HG02884 (cell line): ENCODE data around the gene LSM14B.
A peak's percentile ranks its signal among the peaks of the same experiment; 100 is the strongest.

Experiments
- ATAC-seq: cut with Tn5 transposase; IDR thresholded peaks from one replicate; pipeline ENCODE4 v1.9.1; 2021; ENCODE audit warnings: mild to moderate bottlenecking, moderate library complexity; ENCODE audit not compliant: unreplicated experiment

The LSM14B gene

DNA sequence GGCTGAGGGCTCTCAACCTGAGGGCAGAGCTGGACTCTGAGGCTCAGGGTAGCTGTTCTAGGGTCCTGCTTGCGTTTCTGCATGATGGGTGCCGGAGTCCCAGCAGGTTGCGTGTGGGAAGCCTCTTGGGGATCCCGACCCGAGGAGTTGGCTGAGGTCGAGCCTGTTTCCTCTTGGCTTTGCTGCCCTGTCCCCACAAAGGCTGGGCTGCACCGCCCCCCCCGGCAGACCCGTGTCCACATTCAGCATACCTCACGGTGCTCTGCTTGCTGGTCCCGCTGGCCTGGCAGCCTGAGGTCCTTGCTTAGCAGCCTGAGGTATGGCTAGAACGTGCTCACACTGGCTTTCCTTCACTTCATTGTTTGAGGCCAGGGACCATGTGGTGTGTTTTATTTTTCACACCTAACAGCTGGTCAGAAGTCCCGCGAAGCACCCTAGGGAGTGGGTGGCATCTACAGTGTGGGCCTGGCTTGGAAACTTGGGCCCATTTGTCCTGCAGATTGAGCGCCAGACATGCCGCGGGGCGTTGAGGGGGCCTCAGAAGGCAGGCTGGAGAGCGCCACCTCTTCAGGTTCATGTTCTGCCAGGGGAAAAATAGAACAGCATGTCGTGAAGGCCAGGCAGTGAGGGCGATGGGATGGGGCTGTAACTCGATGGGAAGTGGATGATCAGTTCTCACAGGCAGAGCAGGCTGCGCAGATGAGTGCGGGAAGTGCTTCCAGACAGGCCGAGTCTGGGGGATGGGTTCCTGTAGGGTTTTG lies 9.5 kb downstream of the LSM14B start:
- no peak for ATAC-seq

DNA sequence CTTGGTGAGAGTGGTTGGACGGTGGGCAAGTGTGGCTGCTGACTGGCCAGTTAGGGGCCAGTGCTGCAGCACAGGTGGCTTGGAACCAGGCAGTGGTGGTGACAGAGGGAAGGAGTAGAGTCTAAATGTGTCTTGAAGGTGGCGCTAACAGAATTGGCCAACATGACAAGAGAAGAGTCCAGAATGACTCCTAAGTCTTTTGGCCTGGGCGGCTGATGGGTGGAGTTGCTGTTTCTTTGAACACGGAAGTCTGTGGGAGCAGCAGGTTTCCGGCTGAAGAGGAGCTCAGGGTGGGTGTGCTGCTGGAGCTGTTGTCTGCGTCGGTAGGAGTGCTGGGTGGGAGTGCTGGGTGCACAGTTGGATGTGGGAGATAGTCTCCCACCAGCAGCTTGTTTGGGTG lies 10.1 kb downstream of the LSM14B start:
- ATAC-seq: no peak

DNA sequence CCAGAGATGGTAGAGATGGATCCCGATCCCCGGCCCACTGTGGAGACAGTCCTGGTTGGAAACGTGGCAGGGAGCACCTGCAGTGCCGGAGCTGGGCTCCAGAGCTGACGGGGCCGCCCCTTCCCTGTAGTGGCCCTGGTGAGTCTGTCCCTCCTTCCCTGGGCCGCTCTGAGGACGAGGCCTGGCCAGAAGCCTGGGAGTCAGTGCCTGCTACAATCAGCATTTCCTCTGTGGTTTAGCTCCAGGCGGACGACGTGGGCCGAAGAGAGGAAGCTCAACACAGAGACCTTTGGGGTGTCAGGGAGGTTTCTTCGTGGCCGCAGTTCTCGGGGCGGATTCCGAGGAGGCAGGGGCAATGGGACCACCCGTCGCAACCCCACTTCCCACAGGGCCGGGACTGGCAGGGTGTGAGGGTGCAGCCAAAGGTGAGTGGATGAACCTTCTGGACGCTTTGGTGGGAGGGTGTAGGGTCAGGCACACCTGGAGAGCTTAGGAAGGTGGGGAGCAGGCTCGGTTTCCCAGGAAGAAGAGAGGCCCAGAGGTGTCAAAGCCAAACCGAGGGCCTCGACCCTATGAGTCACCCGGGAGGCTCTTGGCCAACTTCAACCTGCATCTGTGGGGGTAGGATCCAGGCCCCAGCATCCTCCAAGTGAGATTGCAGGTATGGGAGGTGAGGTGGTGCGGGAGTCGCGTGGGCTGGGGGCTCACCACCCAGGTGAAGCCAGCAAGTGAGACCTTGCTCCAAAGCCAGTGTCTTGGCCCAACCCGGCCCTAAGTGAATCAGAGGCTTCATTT lies 11.0 kb downstream of the LSM14B start:
- no peak for ATAC-seq

DNA sequence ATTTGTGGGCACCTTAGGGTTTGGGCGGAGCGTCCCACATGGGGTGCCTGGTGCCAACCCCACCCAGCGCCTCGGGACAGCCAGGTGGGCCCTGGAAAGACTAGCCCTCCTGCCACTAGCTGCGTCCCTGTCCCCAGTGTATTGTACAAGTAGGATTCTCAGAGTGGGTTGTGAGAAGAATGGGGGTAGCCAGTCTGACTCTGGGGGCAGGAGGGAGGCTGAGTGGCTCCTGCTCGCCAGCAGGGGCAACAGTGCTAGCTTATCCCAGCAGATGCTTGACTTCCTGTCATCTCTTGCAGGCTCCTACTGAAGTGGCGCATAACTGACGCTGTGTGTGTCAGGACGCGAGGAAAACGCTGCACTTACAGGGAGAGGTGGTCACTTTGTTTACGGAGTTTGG lies 11.6 kb downstream of the LSM14B start:
- ATAC-seq: no peak

DNA sequence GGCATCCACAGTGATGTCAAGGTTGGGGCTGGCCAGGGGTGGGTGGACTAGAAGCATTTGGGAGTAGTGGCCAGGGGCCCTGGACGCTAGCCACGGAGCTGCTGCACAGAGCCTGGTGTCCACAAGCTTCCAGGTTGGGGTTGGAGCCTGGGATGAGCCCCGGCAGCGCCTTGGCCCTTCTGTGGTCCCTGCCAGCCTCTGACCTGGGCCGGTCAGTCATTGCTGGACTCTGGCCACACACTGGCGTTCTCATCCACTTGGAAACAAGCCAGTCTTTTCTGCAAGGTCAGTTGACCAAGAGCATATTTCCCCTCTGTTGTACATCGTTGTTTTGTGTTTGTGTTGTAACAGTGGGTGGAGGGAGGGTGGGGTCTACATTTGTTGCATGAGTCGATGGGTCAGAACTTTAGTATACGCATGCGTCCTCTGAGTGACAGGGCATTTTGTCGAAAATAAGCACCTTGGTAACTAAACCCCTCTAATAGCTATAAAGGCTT lies 12.5 kb downstream of the LSM14B start:
- ATAC-seq: no peak

DNA sequence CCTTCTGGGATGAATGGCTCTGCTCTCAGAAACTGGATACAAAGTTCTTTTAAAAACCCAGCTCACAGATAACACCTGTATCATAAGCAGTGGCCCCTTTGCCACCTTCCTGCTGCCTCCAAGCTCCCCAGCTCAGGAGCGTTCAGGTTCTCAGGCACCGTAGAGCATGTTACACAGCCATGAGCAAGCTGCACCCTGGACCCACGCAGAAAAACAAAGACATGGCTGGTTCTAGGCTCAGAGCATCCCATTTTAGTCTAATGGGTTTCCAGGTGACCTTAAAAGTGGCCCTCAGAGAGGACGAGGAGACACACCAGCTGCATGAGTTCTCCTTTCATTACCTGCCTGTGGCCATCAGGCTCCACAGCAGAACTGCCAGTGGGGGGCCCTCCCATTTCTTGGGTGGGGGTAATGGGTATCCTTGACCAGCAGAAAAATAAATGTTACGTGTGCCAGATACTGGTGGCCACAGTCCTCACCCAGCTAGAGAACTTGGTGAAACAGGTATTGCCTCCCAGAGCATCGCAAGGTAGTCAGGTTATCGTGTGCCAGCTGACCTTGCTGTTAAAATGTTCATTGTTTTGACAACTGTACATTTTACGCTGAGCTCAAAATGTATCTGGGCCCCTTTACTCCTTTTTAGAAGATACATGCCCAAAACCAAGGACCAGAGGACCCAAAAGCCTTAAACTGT lies 13.4 kb downstream of the LSM14B start:
- no peak for ATAC-seq

DNA sequence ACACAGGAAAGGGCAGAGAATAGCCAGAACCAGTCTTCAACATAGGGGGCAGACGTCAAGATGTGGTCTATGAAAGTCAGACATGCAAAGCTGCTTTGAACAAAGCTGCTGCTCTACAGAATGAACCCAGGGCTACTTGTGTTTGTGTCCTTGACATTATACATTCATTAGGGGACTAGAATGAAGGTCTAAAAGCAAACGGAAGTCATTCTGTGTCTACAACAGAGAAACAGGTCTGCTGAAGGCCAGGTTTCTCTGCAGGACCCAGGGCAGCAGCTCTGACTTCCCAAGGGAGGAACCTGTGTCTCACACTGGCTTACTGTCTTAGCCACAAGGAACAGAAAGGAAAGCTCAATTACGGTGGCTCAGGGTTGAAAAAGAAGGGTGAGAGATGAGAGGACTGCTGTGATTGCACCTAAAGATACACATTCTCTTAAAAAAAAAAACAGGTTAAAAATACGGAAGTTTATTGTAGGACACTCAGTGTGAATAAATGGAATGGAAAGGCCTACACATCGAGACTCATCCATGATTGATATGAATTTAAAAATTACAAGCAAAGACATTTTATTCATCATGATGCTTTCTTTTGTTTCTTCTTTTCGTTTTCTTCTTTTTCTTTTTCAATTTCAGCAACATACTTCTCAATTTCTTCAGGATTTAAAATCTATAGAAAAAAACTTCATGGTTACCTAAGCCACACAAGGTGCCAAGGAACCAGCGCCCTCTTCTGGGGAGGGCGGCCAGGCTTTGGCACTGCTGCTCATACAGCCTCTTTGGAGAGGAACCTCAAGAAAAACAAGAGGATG lies 14.2 kb downstream of the LSM14B start:
- no peak for ATAC-seq

DNA sequence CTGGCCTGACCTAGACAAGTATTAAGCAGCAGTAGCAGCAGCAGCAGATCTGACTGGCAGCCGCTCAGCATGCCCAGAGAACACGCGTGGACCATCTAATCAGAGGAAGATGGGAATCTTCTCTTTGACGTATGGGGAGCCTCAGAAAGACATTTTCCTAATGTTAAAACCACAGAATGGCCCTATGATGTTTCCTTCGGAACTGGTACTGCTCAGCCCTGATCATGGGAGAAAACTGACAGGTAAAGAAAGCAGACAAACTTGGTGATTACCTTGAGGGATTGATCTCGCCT lies 14.8 kb downstream of the LSM14B start:
- no peak for ATAC-seq

DNA sequence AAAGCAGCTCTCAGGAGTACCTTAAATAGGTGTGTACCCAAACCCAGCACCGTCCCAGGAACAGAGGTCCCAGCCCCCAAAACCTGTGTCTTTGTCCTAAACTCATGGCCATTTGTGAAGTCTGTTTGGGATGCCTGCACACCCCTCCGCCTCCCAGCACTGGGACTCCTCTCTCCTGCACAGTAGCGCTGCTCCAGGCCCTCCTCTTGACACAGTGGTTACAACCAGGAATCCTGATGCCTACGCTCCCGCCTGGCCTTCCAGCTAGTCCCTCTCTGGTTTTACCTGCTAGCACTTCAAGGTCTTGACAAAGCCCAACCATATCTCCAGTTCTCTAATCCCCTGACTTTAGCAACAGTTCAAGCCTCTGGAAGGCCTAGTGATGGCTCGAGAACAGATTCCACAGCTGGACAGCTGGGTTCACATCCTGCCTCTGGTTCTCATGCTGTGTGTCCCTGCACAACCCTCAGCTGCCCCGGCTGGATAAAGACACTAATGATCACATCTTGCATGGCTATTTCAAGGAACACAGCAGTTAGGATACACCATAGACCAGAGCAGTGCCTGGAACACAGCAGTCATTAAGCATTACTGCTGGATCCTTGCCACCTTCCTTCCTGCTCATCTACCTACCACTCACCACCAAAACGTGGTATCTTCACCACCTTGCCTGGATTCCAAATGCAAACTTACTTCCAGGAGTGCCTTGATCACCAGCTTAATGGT lies 15.4 kb downstream of the LSM14B start:
- no peak for ATAC-seq

DNA sequence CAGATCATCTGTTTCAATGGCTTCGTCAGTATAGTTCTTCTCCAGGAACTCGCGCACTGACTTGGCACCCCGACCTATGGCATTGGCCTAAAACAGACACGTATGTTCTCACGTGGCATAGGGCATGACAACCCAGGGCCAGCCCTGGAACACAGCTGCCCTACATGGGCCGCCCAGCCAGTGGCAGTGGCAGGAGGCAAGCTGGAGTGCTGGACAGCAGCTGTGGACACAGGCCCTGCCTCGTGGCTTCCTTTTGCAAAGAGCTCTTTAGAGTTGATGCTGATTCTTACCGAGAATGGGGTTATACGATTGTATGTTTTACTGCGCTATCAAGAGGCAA lies 15.9 kb downstream of the LSM14B start:
- ATAC-seq: no peak

DNA sequence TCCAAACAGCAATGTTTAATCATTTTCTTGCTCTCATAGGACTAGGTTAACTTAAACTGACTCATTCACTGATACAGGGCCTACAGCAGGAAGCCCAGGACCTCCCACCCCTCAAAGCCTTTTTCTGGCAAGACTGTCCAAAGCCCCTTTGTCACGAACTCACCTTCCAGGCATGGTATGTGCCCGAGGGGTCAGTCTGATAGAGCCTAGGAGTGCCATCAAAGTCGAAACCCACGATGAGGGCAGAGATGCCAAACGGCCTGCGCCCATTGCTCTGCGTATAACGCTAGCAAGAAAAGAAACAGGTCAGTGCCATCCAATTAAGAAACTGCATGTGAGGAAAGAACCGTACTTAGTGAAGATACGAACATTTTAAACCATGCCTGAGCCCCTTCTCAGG lies 16.6 kb downstream of the LSM14B start:
- no peak for ATAC-seq

DNA sequence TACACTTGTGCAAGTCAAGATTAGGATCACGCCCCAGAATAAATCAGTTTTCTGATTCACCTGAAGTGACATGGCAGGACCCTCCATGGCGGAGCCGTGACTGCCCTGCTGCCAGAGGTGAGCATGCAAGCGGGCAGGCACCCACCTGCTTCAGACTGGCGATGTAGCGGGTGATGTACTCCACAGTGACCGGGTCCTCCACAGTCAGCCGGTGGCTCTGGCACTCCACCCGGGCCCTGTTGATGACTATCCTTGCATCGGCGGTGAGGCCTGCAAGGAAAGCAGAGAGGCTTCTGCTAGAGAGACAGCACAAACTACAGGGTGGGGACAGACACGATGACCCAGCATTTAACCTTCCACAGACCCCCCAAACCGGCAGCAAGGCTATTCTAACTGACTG lies 17.4 kb downstream of the LSM14B start:
- no peak for ATAC-seq

DNA sequence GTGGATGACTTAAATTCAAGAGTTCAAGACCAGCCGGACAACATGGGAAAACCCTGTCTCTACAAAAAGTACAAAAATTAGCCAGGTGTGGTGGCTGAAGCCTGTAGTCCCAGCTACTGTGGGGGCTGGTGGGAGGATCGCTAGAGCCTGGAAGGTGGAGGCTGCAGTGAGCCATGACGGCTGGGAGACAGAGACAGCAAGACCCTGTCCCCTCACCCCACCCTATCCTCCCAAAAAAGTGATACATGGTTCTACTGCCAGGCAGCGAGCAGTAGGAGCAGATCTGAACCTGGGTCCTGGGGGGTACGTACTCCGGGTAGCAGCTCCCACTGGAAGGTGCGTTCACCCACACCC lies 18.7 kb downstream of the LSM14B start:
- no peak for ATAC-seq

DNA sequence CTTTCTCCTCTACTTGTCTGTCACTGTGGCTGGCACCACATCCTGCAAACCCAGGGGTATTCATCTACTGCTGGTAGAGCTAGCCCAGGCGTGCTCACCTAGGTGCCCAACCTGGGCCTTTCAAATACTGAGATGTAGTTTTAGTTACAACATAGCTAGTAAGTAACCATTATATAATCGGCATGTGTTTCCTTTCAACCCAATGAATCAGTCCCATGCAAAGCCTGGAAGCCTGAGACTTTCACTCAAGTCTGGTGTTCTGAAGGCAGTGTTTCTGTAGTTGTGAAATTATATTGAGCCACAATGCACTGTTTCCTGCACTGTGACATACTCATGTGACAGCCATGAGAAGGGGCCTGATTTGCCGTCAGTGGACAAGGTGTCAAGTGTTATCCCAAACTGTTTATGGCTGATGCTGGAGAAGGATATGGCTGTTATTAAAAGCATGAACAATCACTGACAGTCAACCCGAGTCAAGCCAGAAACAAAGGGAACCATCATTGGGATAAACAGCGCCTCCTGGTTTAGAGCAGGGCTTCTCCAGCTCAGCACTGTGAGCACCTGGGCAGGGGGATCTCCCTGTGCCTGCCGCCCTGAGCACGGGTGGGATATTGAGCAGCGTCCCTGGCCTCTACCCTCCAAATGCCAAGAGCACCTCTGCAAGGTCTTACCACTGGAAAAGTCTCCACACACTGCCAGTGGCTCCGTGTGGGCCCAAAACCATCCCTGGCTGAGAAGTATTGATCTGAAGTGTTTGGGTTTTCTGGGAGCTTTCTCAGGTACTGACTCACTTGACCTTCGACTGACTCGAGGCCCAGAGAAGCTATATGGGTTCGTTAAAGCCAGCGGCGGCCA lies 19.3 kb downstream of the LSM14B start:
- ATAC-seq: no peak

DNA sequence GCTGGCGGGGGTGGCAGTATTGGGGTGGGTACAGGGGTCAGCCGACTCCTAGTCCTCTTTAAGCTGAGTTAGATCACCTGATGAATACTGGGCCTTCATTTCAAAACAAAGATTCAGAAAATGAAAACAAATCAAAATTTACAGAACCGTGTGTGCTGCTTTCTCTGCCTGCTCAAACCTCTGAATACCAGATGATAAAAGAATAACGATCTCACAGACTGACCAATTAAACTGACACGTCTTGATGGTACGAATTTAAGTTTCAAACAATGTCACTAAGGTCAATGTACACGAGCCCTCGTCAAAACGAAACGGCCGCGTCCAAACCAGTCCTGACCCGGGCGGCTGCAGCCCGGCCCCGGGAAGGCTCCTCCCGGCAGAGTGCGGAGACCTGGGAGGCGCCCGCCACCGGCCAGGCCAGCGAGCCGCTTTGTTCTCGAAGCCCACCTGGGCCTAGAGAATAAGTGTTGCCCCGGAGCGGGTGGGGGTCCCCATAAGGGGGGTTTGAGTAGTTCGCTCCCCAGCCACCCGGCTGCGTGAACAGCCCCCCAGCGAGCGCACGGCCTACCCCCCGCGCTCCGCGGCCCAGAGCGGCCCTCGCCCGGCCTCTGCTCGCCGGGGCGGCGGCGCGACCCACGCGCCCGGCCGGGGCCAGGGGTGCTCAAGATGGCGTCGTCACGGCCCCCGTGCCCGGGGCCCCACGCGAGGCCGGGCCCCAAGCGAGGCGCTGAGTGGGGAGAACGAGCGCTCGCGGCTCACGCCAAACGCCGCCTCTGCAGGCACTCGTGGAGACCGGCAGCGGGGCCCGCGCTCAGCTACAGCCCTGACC lies 20.2 kb downstream of the LSM14B start:
- peak; percentile 15 for ATAC-seq

DNA sequence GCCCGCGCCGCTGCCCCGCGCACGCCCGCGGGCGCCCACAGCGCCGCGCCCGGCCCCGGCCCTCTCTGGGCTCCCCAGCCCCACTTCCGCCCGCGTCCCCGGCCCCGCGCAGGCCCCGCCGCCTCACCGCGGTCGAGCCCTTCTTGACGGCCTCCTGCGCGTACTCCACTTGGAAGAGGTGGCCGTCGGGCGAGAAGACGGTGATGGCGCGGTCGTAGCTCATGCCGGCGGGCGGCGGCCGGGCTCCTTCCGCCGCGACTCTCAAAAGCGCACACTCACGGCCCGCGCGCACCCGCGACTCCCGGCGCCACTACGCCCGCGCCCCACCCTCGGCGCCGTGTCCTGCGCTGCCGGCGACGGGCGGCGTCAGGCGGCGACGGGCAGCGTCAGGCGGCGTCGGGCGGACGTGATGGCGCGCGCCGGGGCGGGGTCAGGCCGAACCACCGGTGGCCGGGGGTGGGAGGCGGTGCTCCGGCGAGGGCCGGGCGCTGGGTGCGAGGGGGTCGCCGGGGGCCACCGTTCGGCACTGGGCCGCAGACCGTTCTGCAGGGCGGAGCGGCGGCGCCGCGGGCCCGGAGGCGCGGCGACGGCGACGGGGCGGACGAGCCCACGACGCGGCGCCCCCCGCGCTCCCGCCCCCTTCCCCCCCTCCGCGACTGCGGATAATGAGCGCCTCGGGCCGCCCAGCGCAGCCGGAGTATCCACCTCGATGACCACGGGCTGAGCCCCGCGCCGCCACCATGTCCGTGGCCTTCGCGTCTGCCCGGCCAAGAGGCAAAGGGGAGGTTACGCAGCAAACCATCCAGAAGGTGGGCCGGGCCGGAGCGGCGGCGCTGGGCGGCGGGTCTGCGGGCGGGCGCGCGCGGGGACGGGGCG lies 21.0 kb downstream of the LSM14B start, which contains the start of the genes PSMA7 and SS18L1:
Gene PSMA7, minus strand, starts transcription at position 314 of the 876 bp plus-strand sequence. Its CDS starts 91 bp downstream, at position 223.
Gene SS18L1, plus strand, starts transcription at position 689 of the 876 bp plus-strand sequence. Its CDS starts 52 bp downstream, at position 741.
- peak; percentile 72 for ATAC-seq
